Activated CD4-positive, alpha-beta T cell treated with anti-CD3 and anti-CD28 coated beads, Interleukin-2, amount 50 U/mL, for 48 hours (primary cell): ENCODE measurements around the gene SKIL.
"Not testable (repeated sequence)": the region's sequence is repeated elsewhere in the genome, so short reads cannot be mapped to it uniquely, and the experiment has no call there.

Source experiments
- DNase-seq, 2 experiments: peaks; one replicate each; pipeline ENCODE4 v3.0.0-alpha.2; 2020

The SKIL gene

GRCh38 chr3:170357176-170358041 lies at the start of gene SKIL:
TSS of gene SKIL (plus strand) at chr3:170357715. CDS start at chr3:170360332, 2,617 bp downstream.
- peak; percentile 95 to 96 for DNase-seq

GRCh38 chr3:170309046-170309445 lies 48.5 kb upstream of the SKIL start:
- no peak for DNase-seq

- no peak for DNase-seq
Measured at GRCh38 chr3:170317954-170318353, 39.6 kb upstream of the SKIL start.

GRCh38 chr3:170320461-170321121 lies 36.9 kb upstream of the SKIL start:
- no peak for DNase-seq

- no peak for DNase-seq
Measured at GRCh38 chr3:170321321-170322034, 36.0 kb upstream of the SKIL start.

- DNase-seq = no peak
Measured at GRCh38 chr3:170322566-170323269, 34.8 kb upstream of the SKIL start.

- no peak for DNase-seq
Measured at GRCh38 chr3:170323331-170323730, 34.2 kb upstream of the SKIL start.

- DNase-seq = no peak
Measured at GRCh38 chr3:170324962-170325361, 32.6 kb upstream of the SKIL start.

GRCh38 chr3:170327040-170327808 lies 30.3 kb upstream of the SKIL start:
- no peak for DNase-seq

GRCh38 chr3:170327868-170328548 lies 29.5 kb upstream of the SKIL start:
- DNase-seq = not testable (repeated sequence)

- DNase-seq = peak in 1 of 2 experiments; percentile 13
Measured at GRCh38 chr3:170330366-170330765, 27.1 kb upstream of the SKIL start.

- no peak for DNase-seq
Measured at GRCh38 chr3:170331143-170331542, 26.4 kb upstream of the SKIL start.

- no peak for DNase-seq
Measured at GRCh38 chr3:170337420-170337819, 20.1 kb upstream of the SKIL start.

GRCh38 chr3:170338690-170339340 lies 18.7 kb upstream of the SKIL start:
- no peak for DNase-seq

- not testable (repeated sequence) for DNase-seq
Measured at GRCh38 chr3:170342273-170342672, 15.2 kb upstream of the SKIL start.

- not testable (repeated sequence) for DNase-seq
Measured at GRCh38 chr3:170343859-170344258, 13.7 kb upstream of the SKIL start.

GRCh38 chr3:170344971-170345370 lies 12.5 kb upstream of the SKIL start:
- DNase-seq = no peak

- no peak for DNase-seq
Measured at GRCh38 chr3:170346481-170347392, 10.8 kb upstream of the SKIL start.

- DNase-seq = no peak
Measured at GRCh38 chr3:170350515-170351413, 6.8 kb upstream of the SKIL start.
